GM18499 (cell line): ENCODE measurements around the gene PLSCR3.

Experiments
- ATAC-seq: cut with Tn5 transposase; IDR thresholded peaks from one replicate; pipeline ENCODE4 v1.9.1; 2021; ENCODE audit warnings: moderate number of reproducible peaks; ENCODE audit not compliant: insufficient read depth, unreplicated experiment

PLSCR3 gene

DNA sequence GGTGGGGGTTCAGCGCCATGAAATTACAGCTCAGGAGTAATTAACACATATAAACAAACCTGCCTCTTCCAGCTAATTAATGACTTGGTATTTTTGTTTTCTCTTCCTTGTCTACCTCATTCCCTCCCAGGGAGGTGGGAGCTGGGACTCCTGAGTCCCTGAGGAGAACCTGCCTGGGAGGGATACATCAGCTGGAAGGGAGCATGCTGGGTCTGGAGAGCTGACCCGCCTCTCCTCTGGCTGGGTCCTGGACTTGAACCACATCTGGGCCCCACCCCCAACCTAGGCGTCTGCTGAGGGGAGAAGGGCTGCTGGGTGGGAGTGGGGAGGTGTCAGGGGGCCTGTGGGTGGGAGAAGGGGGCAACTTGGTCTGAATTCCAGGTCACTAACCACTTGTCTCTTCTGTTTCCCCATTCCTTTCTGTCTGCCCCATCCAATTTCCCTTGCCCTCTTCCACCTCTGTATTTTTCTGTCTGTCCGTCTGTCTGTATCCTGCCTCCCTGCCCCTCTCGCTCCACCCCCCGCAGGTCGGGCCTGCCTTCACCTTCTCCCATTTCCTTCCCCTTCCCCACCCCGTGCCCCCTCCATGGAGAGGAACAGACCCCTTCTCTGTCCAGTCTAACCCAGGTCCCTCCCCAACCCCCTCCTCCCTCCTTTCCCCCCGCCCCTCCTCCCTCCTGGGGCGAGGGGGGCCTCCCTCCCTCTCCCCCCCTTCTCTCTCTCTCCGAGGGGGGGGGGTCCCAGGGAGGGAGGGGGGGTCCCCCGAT is 13.3 kb upstream of the PLSCR3 start, which contains the start of gene NLGN2:
Gene NLGN2, plus strand, starts transcription at position 361 of the 767 bp plus-strand sequence. CDS start 411 bp downstream, outside the sequence.
- ATAC-seq: no peak

DNA sequence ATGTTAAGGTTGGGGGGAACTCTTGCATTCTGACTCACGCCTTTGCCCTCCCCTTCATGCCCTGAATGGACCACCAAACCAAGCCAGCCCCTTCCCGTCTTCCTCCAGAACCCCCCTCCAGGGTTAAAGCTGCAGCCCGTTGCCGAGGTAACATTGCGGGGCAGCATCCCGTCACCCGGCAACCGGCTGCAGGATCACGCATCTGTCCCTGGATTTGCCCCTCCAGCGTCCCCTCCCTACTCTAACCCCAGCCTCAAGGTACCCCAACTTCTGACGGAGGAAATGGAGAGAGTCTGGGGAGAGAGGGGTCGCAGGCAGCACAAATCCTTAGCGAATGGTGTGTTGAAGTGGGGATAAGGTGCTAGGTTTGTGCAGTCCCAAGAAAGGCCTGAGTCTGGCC is 12.8 kb upstream of the PLSCR3 start:
- no peak for ATAC-seq

DNA sequence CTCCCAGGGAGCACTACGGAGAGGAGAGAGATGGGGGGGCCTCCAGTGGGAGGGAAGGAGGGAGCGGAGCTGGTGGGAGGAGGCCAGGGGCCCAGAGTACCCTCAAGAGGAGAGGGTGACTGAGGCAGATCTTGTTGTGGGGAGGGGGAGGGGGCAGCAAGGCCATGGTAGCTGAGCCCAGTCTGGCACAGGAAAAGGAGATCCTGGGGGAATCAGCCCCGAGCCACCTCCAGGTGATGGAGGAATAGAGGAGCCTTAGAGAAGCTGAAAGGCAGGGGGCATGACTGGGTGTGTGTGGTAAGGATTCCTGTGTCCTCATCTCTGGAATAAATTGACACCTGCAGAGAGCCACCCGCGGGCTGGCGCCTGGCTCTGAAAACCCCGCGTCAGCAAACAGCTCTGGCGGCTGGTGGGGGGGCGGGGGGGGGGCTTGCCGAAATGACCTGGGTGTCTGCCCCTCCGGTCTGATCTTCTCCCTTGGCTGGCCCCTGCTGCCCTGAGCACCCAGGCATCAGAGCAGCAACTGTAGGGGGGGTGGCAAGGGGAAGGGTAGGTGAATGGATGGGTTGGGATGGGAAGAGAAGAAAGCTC is 12.0 kb upstream of the PLSCR3 start:
- no peak for ATAC-seq

DNA sequence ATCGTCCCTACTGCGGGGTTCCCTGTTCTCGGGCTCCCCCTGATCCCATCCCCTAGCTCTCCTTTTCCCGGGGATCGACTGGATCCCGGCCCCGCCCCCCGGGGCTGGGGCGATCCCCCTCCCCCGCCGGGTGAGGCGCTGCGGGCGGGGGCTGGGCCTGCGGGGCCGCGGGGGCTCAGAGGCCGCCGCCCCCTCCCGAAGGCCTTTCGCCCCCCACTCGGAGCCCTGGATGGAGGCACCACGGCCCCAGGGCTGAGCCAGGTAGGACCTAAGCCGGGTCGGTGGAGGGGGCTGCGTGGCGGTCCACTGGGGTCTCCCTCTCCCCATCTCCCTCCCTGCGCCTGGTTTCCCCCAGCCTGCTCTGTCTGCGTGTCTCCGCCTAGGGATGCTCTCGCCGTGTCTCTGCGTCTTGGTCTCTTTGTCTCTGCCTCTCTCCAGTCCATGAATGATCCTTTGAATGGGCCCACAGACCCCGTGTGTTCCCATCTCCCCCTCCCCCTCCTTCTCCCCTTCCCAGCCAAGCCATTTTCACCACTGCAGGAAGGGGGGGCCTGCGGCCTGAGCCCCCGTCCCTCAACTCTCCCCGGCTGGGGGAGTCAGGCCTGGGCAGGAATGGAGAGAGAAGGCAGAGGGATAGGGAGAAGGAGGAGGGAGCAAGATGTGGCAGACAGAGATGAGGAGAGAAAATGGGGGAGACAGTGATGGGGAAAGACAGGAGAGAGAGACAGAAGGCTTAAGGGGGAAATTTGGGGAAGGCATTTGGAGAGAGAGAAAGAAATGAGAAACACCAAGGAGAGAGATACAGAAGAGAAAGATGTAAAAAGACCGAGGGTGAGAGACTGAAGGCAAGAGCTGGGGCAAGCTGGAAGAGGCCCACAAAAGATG is 11.3 kb upstream of the PLSCR3 start:
- ATAC-seq: no peak

DNA sequence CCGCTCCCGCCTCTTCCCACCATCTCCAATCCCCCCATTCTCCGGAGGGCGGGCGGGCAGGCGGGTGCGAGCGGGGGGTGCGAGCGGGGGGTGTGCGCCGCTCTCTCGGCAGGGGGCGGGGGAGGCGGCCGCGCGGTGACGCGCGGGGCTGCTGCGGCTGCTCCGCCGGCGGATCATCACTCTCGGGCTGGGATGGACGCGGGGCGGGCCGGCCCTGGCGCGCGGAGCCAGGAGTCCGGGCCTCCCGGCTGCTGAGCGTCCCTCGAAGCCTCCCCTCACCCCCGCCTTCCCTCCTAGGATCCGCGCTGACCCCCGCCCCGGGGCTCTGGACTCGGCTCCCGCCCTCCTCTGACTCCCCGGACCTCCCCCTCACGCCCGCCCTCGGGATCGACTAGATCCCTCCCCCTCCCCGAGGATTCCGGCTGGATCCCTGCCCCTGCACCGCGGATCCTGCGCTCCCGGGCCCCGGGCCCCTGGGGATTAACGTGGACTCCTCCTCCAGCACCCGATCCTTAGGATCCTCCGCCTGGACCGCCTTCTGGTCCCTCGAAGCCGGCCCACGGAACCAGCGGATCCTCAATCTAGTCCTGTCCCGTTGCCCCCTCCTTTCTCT is 10.5 kb upstream of the PLSCR3 start:
- ATAC-seq: no peak

DNA sequence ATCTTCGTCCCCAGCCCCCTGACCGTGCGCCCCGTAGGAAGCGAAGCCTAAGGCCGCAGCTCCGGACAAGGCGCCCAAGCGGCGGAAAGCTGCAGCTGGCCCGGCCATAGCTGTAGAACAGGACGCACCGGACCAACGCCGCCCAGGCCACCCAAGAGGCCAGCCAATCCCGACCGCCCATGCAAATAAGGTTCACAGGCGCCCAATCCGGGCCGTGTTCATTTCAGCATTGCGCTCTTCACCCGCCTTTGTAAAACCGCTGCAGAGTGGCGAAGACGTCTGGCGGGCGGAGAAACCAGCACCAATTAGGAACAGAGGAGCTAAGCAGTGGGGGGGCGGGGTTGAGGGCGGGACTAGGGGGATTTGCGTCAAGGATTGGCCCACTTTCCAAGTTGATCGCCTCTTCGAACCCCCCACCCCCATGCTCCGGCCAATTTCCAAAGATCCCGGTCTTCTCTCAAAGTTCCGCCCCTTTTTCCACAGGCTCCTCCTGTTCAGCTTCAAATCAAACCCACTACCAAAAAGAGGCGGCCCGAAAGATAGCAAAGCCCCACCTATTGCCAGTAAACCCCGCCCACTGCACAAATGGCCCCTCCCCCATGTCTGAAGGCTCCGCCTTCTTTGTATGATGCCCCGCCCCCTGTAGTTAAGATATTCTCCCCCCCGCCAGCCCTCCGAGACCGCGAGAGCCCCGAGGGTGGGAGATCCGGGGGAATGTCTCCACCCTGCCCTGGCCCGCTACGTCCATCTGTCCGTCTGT is 9.8 kb upstream of the PLSCR3 start, which contains the start of gene TMEM256:
Gene TMEM256, minus strand, starts transcription at position 121 of the 760 bp plus-strand sequence. Its CDS starts 13 bp downstream, at position 108.
- peak; percentile 64 for ATAC-seq

DNA sequence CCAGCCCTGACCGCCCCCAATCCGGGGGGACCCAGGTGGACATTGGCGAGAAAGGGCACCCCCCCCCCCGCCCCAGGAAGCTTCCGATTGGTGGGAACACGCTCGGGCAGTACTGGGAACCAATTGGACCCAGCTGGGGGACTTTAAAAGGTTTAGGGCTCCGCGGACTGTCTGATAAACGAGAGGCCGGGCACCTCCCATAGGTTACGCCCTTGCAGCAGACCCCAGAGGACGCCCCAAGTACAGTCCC is 9.3 kb upstream of the PLSCR3 start:
- ATAC-seq: no peak

DNA sequence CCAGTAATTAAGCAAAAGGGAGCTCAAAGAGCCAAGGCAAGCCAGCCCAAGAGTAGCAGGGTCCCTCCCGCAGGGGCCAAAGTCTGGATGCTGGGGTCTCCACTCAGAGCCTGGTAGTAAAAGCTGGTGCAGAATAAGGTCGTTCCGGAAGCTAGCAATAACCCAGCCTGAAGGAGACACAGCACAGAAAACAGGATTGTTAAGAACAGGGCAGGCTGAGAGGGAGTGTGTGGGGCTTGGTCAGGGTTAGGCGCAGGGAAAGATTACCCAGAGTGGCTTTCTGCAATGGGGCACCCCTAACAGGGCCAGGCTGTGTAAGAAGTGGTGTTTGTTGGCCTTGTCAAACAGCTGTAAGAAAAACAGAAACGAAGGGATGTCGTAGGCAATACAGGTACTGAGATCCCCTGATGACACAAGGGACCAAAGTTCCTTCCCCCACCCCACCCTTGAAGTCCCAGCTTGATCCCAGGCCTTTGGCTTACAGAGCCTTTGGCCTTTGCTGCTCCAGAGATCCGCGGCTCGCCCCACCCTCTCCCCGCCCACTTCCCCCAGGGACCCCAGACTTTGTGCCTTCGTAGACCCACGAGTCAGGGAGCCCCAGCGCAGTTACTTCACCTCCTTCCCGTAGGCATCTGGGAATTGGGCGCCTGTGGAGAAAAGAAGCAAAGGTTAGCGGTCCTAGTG is 8.9 kb upstream of the PLSCR3 start:
- no peak for ATAC-seq

DNA sequence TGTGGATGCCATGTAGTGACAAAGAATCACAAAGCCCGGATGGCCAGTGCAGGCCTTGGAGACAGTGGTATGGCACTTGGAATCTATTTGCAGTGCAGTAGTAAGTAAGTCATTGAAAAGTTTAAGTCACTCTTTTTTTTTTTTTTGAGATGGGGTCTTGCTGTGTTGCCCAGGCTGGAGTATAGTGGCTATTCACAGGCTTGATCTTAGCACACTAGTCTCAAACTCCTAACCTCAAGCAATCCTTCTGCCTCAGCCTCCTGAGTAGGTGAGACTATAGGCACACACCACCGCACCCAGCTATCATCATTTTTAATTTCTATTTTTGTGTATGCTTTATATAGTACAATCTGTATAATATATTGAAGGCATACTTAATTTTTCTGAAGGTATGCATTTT is 4.3 kb upstream of the PLSCR3 start:
- no peak for ATAC-seq

DNA sequence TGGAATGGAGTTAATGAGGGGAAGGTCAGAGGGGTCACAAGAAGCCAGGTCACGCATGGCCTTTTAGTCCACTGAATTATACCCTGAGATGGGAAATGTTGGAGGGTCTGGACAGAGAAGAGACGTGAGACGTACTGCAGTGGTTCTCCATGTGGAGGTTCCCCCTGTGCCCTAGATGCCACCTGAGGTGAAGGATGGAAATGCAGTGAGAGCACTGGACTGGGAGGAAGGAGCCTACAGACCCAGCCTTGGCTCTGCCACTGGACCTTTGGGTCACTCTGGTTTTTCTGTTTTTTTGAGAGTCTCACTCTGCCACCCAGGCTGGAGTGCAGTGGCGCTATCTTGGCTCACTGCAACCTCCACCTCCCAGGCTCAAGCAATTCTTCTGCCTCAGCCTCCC is 1.8 kb upstream of the PLSCR3 start:
- no peak for ATAC-seq

DNA sequence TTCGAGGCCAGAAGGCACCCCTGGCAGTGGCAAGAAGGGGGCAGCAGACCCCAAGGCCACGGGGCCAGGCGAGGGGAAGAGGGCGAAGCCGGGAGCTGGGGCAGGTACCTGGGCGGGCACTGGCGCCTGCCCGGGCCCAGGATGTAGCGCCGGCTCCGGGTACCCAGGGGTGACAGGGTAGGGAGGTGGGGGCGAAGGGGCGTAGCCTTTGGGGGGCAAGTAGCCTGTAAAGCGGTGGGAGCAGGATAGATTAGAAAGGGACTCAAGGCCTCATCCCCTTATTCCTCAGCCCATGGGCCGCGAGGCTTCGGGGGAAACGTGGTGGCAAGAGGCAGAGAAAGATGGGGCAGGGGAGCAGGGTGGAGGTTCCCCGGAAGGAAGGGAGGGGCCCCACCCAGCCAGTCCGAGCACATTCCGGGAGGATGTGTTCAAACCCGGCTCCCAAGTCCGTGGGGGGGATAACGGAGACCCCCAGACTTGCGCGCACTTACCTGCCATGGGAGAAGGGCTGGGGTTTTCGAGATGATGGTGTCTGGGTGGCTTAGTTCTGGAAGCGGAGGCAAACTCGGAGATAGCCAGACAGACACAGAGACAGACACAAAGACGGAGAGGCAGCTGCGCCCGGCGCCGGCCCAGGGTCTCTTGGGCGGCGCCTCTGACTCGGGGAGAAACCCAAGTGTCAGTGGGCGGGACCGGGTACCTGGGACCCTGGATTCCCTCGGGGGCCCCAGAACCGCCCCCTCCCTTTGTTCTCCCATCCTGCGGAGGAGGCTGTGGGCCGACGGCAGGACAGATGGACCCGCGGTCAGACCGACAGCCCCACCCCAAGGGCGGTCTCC is 493 bp downstream of the PLSCR3 start:
- ATAC-seq: peak; percentile 28

DNA sequence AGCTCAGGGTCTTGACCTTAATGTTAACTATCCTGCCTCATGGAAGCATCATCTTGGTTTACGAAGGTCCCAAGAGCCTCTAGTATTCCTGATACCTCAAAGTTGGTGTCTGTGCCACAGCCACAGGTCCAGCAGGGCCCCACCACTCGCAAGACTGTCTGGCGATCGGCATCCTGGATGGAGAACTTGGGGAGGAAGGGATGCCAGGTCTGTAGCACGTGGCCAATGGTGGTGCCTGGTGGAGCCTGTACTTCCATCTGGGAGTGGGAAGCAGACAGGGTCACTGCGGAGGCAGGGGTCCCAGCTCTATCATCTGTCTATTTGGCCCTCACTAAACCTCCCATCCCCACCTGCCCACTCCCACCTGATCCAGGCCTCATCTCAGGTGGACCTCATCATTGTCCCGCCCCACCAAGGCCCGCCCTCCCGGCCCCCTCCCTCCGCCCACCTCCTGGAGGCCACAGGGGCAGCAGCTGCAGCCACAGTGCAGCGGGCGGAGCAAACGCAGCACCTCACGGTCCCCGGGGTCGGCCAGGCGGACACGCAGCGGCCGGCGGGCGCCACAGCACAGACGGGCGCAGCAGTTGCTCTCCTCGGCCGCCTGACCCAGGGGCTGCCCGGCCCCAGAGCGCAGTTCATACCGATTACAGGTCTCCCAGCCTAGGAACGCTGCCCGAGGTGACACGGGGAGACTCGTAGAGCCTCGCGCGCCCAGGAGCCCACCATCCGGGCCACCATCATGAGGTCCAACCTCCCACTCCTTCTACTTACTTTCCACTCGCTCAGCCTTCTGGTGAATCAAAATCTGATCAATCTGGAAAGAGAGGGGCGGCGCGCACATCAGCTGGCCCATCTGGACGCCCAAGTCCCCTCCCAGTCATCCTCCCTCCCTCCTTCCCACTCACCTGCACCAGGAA is 1.4 kb downstream of the PLSCR3 start:
- ATAC-seq: no peak

DNA sequence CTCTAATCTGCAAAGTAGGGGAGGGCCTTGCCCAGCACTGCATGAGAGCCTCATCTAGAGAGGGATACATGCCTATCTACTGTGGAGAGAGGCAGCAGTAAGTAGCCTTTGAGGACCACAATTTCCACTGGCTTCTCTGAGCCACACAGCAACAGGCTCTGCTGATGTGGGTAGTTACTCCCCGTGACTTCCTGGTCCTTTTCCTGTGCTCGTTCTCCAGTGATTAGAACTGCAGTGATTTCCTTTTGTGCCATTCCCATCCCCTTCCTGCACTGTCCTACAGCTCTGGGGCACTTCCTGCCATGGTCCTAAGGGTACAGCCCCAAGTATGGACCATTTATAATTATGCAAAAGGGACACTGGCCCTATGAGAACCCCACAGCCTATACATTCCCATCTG is 3.0 kb downstream of the PLSCR3 start:
- no peak for ATAC-seq

DNA sequence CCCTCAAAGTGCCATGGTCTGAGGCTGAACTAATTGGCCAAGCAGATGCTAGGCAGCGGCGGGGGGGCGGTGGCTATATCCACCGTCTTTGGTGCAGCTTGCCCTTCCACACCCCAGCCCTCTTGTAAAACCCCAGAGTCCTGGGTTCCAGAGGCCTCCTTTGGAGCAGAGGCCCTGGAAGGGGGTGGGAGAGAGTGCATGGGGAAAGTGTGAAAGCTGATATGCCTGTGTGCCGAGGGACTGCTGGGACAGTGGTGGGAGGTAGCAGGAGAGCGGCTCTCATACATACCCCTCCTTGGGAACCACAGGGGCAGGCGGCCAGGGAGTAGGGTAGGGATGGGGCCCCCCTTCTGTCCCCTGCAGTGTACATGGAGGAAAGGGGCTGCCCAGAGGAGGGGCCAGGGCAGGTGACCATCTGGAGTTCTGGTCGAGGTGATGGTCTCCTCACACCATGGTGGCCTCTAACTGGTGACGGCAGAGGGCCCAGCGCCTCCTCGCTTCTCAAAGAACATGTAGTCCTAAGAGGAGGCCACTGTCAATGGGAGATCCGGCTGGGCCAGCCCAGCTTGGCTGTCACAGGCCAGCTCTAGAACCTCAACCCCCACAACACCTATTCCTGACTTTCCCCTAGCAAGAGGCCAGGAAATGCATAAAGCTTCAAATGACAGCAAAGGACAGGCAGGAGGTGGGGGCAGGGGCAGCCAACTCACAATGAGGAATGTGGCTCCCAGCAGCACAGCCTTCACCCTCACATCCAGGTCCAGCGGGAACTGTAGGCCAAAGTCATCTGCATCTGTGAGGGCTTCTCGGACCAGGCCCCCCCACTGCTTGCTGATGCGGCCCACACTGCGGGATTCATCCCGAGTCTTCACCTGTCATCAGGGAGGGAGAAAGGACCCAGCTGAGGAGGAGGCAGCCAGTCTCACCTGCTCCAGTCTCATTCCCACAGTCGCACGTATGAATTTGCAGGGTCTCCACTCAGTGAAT is 4.1 kb downstream of the PLSCR3 start:
- ATAC-seq: no peak

DNA sequence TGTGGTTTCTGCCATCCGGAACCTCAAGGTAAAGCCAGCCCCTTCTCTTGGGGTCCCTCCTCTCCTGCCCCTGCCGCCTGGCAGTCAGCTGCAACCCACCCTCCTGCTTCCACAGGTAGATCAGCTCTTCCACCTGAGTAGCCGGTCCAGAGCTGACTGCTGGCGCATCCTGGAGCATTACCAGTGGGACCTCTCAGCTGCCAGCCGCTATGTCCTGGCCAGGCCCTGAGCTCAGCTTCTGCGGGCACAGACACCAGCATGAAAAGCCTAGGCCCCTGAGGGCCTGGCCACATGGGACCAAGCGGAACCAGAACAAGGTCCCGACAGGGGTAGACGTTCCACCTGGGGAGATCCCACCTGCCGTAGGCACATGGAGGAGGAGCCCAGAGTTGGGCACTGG is 5.5 kb downstream of the PLSCR3 start:
- no peak for ATAC-seq

DNA sequence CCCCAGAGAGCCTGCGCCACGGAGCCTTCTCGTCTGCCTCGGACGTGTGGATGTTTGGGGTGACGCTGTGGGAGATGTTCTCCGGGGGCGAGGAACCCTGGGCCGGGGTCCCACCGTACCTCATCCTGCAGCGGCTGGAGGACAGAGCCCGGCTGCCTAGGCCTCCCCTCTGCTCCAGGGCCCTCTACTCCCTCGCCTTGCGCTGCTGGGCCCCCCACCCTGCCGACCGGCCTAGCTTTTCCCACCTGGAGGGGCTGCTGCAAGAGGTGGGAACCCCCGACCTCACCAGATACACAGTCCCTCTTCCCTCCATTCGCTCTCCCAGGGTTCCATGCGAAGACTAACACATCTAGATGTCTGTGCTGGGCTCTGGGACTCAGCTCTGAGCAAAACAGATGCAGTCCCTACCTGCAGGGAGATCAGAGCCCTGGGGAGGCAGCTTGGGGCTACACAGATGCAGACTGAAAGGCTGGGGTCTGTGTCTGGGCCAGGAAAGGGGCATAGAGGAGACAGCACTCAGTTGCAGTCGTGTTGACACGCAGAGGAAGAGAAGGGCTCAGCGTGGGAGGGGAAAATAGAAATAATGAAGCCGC is 9.7 kb downstream of the PLSCR3 start:
- no peak for ATAC-seq
